Measurements from ENCODE around the gene ZSCAN12.

DNA sequence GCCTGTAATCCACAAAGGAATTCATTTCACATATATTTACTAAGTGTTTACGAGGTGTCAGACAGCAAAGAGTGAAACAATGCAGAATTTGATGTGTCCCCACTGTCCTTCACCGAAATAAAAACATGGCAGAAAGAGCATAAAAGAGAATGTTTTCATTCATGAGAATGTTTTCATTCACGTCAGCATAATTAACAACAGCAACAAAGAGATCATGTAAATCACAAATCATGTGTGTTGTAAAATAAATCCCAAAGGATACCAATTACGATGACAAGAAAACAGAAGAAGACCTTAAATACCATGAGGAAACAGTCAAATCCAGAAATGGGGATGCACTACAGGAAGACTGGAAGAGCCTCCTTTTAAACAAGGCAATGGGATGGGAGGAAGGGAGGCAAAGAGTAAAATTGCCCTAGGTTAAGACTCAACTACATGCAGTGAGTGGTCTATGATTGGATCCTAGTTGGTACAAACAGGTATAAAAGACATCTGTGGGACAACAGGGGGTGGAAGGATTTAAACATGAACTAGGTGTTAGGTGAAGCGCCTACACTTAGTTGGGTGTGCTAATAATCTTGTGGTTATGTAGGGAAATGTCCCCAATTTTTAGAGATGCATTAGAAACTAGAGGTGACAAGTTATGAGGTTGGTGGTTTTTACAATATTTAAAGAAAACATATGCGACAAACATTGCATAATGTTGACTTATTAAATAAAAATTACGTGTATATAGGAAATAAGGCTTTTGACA lies 65.1 kb downstream of the ZSCAN12 start:
- TF ChIP-seq, protein P1, sequence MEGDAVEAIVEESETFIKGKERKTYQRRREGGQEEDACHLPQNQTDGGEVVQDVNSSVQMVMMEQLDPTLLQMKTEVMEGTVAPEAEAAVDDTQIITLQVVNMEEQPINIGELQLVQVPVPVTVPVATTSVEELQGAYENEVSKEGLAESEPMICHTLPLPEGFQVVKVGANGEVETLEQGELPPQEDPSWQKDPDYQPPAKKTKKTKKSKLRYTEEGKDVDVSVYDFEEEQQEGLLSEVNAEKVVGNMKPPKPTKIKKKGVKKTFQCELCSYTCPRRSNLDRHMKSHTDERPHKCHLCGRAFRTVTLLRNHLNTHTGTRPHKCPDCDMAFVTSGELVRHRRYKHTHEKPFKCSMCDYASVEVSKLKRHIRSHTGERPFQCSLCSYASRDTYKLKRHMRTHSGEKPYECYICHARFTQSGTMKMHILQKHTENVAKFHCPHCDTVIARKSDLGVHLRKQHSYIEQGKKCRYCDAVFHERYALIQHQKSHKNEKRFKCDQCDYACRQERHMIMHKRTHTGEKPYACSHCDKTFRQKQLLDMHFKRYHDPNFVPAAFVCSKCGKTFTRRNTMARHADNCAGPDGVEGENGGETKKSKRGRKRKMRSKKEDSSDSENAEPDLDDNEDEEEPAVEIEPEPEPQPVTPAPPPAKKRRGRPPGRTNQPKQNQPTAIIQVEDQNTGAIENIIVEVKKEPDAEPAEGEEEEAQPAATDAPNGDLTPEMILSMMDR (IDR thresholded peaks at IDR 0.05): no peak
- no peak for TF ChIP-seq POLR2AphosphoS5 (IDR thresholded peaks at IDR 0.05)
